Liver (tissue), 9 donors: ENCODE data around the gene PHF2. TPM values are rescaled to one million over a fixed set of nuclear protein-coding genes. Genes with fewer than 3 reads are reported as not detected.

Experiments used
- DNase-seq: peaks from one replicate; pipeline ENCODE4 v3.0.0-alpha.2; 2017; ENCODE audit warnings: low spot score
- H3K27ac ChIP-seq, 2 donors: one replicate each; pipeline ENCODE4 v1.7.0; 2013; ENCODE audit warnings: inconsistent platforms in 2 of 2, low read length in 2 of 2, control low read depth in 1 of 2, low read depth in 1 of 2, mild to moderate bottlenecking in 1 of 2
- H3K27me3 ChIP-seq, 4 donors: one replicate each; pipeline versions ENCODE4 v1.6.1 to v1.7.0; 2013; ENCODE audit warnings: low read length in 3 of 4, inconsistent platforms in 1 of 4, mild to moderate bottlenecking in 1 of 4, moderate library complexity in 1 of 4; ENCODE audit not compliant: control insufficient read depth in 4 of 4, insufficient read depth in 4 of 4
- H3K36me3 ChIP-seq, 4 donors: one replicate each; pipeline versions ENCODE4 v1.6.1 to v1.7.0; 2013; ENCODE audit warnings: low read length in 3 of 4, mild to moderate bottlenecking in 3 of 4, low read depth in 1 of 4, moderate library complexity in 1 of 4; ENCODE audit not compliant: control insufficient read depth in 4 of 4, insufficient read depth in 3 of 4
- H3K4me1 ChIP-seq, 4 donors: one replicate each; pipeline versions ENCODE4 v1.6.1 to v1.7.0; 2013; ENCODE audit warnings: low read length in 3 of 4, mild to moderate bottlenecking in 3 of 4, moderate library complexity in 1 of 4; ENCODE audit not compliant: control insufficient read depth in 4 of 4, insufficient read depth in 4 of 4
- H3K4me3 ChIP-seq, 3 donors: one replicate each; pipeline versions ENCODE4 v1.6.1 to v1.7.0; 2013; ENCODE audit warnings: low read length in 3 of 3, control low read depth in 1 of 3, low read depth in 1 of 3, mild to moderate bottlenecking in 1 of 3
- H3K9ac ChIP-seq, 2 donors: one replicate each; pipeline ENCODE4 v1.7.0; 2013; ENCODE audit warnings: low read length in 2 of 2, mild to moderate bottlenecking in 2 of 2, moderate library complexity in 2 of 2, control low read depth in 1 of 2, low read depth in 1 of 2
- H3K9me3 ChIP-seq, 4 donors: one replicate each; pipeline versions ENCODE4 v1.6.1 to v1.7.0; 2013; ENCODE audit warnings: low read length in 3 of 4; ENCODE audit not compliant: control insufficient read depth in 4 of 4
- EGR1 ChIP-seq, 2 donors: IDR thresholded peaks; 2 replicates each; pipeline ENCODE4 v1.6.1; 2016 to 2018; ENCODE audit warnings: antibody characterized with exemption in 2 of 2, low read depth in 2 of 2
- FOXA1 ChIP-seq: IDR thresholded peaks from 2 replicates; pipeline ENCODE4 v1.6.1; 2016; ENCODE audit warnings: antibody characterized with exemption
- FOXA2 ChIP-seq: IDR thresholded peaks from 2 replicates; pipeline ENCODE4 v1.6.1; 2016; ENCODE audit warnings: antibody characterized with exemption
- GABPA ChIP-seq, 2 donors: IDR thresholded peaks in 1 of 2; conservative IDR thresholded peaks in 1 of 2; 2 replicates each; pipeline ENCODE4 v1.6.1; 2016; ENCODE audit warnings: antibody characterized with exemption in 2 of 2, mild to moderate bottlenecking in 1 of 2, moderate library complexity in 1 of 2
- HNF4A ChIP-seq, 2 donors: conservative IDR thresholded peaks; 2 replicates each; pipeline ENCODE4 v1.6.1; 2016; ENCODE audit warnings: antibody characterized with exemption in 2 of 2, mild to moderate bottlenecking in 2 of 2
- HNF4G ChIP-seq: IDR thresholded peaks from 2 replicates; pipeline ENCODE4 v1.6.1; 2016; ENCODE audit warnings: antibody characterized with exemption
- JUND ChIP-seq, 2 donors: IDR thresholded peaks; 2 replicates each; pipeline ENCODE4 v1.6.1; 2016; ENCODE audit warnings: antibody characterized with exemption in 2 of 2
- NR2F2 ChIP-seq: IDR thresholded peaks from 2 replicates; pipeline ENCODE4 v1.6.1; 2016; ENCODE audit warnings: antibody characterized with exemption
- RAD21 ChIP-seq, 2 donors: IDR thresholded peaks; 2 replicates each; pipeline ENCODE4 v1.6.1; 2016; ENCODE audit warnings: antibody characterized with exemption in 2 of 2, mild to moderate bottlenecking in 2 of 2
- RXRA ChIP-seq, 2 donors: IDR thresholded peaks; 2 replicates each; pipeline ENCODE4 v1.6.1; 2017 to 2018; ENCODE audit warnings: antibody characterized with exemption in 2 of 2, mild to moderate bottlenecking in 1 of 2
- SP1 ChIP-seq: IDR thresholded peaks from 2 replicates; pipeline ENCODE4 v1.6.1; 2018; ENCODE audit warnings: antibody characterized with exemption, mild to moderate bottlenecking
- TAF1 ChIP-seq: conservative IDR thresholded peaks from 2 replicates; pipeline ENCODE4 v1.6.1; 2016; ENCODE audit warnings: antibody characterized with exemption, mild to moderate bottlenecking
- YY1 ChIP-seq: IDR thresholded peaks from 2 replicates; pipeline ENCODE4 v1.6.1; 2016; ENCODE audit warnings: antibody characterized with exemption, mild to moderate bottlenecking
- WGBS: extraction: QIAGEN DNeasy Blood & Tissue Kit; methylation state at CpG from one replicate; pipeline ENCODE4 v1.1.7; 2013; 5-methylcytosine and 5-hydroxymethylcytosine counted together
- polyA plus RNA-seq, 2 donors: library from polyadenylated mRNA; stranded (reverse) in 1 of 2; unstranded in 1 of 2; fragments of 200-250 nt in 1 of 2; fragments of >200 nt in 1 of 2; fragmentation: Nextera tagmentation in 1 of 2; extraction: Ambion mirVana in 1 of 2; gene quantifications; one replicate each; pipeline versions ENCODE4 v1.2.1 to v1.2.3, GENCODE V29; 2013 to 2015
- total RNA-seq, 2 donors: library from RNA; depleted of rRNA; stranded (reverse); fragments of >200 nt; gene quantifications; one replicate each; pipeline ENCODE4 v1.2.3, GENCODE V29; 2014
- TF ChIP-seq, protein P1 (sequence below): fragments of 150-350 bp; IDR thresholded peaks from 2 replicates; pipeline ENCODE4 v1.5.1; 2017; ENCODE audit warnings: improper control_type of control experiment, low read depth, low read length; ENCODE audit not compliant: missing input control
- TF ChIP-seq, protein P2 (sequence below): IDR thresholded peaks from 2 replicates; pipeline ENCODE4 v1.6.1; 2016; ENCODE audit warnings: antibody characterized with exemption
- TF ChIP-seq, protein P3 (sequence below): IDR thresholded peaks from 2 replicates; pipeline ENCODE4 v1.6.1; 2016; ENCODE audit warnings: antibody characterized with exemption, mild to moderate bottlenecking
- TF ChIP-seq, protein P4 (sequence below): IDR thresholded peaks from 2 replicates; pipeline ENCODE4 v1.6.1; 2016; ENCODE audit warnings: antibody characterized with exemption
- TF ChIP-seq, protein P5 (sequence below): IDR thresholded peaks from 2 replicates; pipeline ENCODE4 v1.6.1; 2016; ENCODE audit warnings: antibody characterized with exemption
- donor health status: healthy.
- donor health status: healthy.
- donor health status: healthy.
- donor health status: healthy.
- donor health status: healthy.

PHF2 gene
- total and polyA plus RNA-seq, 4 donors: 2.3 to 8.6 (median 6.7) TPM

DNA sequence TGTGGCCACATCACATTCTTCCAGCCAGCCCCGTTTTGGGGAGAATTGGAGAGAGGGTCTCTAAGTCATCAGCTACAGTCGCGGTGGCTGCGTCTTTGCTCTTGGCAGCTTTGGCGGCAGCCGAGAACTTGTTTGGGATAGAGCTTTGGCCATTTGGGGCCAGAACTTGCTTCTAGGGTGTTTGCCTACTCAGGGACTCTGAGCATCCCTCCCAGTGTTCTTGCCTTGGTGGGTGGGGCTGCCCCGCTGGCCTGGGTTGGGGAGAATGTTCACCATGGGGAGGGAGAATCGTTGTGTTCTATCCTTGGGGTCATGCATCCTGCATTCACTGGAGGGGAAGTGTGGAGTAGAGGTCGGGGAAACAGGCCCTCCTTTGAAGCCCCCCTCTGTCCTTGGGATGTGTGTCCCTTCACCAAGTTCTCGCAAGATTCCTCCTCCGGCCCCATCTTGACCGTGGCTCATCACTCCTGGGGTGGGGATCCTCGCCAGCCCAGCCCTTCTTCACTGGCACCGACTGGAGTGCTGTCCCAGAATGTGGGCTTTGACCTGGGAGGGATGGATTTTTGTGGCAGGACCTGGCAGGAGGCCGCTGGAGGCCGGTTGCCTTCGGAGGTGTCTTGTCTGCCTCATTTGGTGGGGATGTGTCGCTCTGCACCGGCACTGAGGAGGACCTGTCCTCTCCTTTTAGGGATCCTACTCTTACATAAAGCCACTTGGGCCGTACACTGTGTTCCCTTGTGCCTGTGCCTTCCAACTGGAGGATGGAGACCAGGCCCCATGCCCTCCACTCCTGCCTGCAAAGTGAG, 3.5 kb downstream of the PHF2 start:
- Histone ChIP-seq H3K9me3 (no peaks in the 10 kb centered on the region), H3K36me3 (no peaks in the 10 kb centered on the region), H3K4me1 (peaks cover 16 to 56% (median 43%) of the 10 kb centered on the region in 4 donors), H3K27ac (no peak overlapping the region), H3K9ac (no peak overlapping the region), H3K27me3 (no peaks in the 10 kb centered on the region), H3K4me3 (no peak overlapping the region)
- TF ChIP-seq, protein P1, sequence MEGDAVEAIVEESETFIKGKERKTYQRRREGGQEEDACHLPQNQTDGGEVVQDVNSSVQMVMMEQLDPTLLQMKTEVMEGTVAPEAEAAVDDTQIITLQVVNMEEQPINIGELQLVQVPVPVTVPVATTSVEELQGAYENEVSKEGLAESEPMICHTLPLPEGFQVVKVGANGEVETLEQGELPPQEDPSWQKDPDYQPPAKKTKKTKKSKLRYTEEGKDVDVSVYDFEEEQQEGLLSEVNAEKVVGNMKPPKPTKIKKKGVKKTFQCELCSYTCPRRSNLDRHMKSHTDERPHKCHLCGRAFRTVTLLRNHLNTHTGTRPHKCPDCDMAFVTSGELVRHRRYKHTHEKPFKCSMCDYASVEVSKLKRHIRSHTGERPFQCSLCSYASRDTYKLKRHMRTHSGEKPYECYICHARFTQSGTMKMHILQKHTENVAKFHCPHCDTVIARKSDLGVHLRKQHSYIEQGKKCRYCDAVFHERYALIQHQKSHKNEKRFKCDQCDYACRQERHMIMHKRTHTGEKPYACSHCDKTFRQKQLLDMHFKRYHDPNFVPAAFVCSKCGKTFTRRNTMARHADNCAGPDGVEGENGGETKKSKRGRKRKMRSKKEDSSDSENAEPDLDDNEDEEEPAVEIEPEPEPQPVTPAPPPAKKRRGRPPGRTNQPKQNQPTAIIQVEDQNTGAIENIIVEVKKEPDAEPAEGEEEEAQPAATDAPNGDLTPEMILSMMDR: no peak
- no peak for TF ChIP-seq SP1
- TF ChIP-seq NR2F2: no peak
- TF ChIP-seq YY1: no peak
- no peak for TF ChIP-seq EGR1 (IDR thresholded peaks at IDR 0.05; ENCODE audit: low read depth in 2 of 2)
- no peak for TF ChIP-seq TAF1
- TF ChIP-seq HNF4A (conservative IDR thresholded peaks at IDR 0.05): no peak
- no peak for TF ChIP-seq HNF4G
- TF ChIP-seq, protein P2, sequence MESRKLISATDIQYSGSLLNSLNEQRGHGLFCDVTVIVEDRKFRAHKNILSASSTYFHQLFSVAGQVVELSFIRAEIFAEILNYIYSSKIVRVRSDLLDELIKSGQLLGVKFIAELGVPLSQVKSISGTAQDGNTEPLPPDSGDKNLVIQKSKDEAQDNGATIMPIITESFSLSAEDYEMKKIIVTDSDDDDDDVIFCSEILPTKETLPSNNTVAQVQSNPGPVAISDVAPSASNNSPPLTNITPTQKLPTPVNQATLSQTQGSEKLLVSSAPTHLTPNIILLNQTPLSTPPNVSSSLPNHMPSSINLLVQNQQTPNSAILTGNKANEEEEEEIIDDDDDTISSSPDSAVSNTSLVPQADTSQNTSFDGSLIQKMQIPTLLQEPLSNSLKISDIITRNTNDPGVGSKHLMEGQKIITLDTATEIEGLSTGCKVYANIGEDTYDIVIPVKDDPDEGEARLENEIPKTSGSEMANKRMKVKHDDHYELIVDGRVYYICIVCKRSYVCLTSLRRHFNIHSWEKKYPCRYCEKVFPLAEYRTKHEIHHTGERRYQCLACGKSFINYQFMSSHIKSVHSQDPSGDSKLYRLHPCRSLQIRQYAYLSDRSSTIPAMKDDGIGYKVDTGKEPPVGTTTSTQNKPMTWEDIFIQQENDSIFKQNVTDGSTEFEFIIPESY: no peak
- TF ChIP-seq RXRA (IDR thresholded peaks at IDR 0.05): no peak
- TF ChIP-seq RAD21 (IDR thresholded peaks at IDR 0.05): no peak
- TF ChIP-seq JUND (IDR thresholded peaks at IDR 0.05): no peak
- TF ChIP-seq FOXA1: no peak
- TF ChIP-seq, protein P3, sequence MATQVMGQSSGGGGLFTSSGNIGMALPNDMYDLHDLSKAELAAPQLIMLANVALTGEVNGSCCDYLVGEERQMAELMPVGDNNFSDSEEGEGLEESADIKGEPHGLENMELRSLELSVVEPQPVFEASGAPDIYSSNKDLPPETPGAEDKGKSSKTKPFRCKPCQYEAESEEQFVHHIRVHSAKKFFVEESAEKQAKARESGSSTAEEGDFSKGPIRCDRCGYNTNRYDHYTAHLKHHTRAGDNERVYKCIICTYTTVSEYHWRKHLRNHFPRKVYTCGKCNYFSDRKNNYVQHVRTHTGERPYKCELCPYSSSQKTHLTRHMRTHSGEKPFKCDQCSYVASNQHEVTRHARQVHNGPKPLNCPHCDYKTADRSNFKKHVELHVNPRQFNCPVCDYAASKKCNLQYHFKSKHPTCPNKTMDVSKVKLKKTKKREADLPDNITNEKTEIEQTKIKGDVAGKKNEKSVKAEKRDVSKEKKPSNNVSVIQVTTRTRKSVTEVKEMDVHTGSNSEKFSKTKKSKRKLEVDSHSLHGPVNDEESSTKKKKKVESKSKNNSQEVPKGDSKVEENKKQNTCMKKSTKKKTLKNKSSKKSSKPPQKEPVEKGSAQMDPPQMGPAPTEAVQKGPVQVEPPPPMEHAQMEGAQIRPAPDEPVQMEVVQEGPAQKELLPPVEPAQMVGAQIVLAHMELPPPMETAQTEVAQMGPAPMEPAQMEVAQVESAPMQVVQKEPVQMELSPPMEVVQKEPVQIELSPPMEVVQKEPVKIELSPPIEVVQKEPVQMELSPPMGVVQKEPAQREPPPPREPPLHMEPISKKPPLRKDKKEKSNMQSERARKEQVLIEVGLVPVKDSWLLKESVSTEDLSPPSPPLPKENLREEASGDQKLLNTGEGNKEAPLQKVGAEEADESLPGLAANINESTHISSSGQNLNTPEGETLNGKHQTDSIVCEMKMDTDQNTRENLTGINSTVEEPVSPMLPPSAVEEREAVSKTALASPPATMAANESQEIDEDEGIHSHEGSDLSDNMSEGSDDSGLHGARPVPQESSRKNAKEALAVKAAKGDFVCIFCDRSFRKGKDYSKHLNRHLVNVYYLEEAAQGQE: no peak
- TF ChIP-seq, protein P4, sequence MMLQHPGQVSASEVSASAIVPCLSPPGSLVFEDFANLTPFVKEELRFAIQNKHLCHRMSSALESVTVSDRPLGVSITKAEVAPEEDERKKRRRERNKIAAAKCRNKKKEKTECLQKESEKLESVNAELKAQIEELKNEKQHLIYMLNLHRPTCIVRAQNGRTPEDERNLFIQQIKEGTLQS: no peak
- TF ChIP-seq GABPA (IDR thresholded peaks at IDR 0.05 in 1 of 2, conservative IDR thresholded peaks at IDR 0.05 in 1 of 2): no peak
- TF ChIP-seq, protein P5, sequence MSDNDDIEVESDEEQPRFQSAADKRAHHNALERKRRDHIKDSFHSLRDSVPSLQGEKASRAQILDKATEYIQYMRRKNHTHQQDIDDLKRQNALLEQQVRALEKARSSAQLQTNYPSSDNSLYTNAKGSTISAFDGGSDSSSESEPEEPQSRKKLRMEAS: no peak
- no peak for TF ChIP-seq FOXA2
- 86% methylated on average over 20 of the region's 20 CpGs for WGBS
- no peak for DNase-seq
